ENCODE measurements around the gene FGF3.

The FGF3 gene

DNA sequence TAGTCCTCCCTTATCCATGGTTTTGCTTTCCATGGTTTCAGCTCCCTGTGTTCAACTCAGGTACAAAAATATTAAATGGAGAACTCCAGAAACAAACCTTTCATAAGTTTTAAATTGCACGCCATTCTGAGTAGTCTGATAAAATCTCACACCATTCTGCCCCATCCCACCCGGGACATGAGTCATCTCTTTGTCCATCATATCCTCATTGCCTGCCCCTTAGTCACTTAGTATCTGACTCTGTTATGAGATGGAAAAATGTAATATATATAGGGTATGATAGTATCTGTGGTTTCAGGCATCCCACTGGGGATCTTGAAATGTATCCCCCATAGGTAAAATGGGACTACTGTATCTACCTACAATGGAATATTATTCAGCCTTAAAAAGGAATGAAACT is 35.5 kb upstream of the FGF3 start:
- Histone ChIP-seq H3K9ac (ENCODE audit: low read depth, low read length) (no peak overlapping the region), H3K4me2 (ENCODE audit: insufficient read depth, low read length) (no peak overlapping the region), H3K4me3 (ENCODE audit: low read depth in 1 of 2, low read length in 2 of 2) (no peak overlapping the region), H3K79me2 (ENCODE audit: insufficient read depth, low read length) (no peaks in the 10 kb centered on the region), H4K20me1 (ENCODE audit: insufficient read depth, low read length) (no peaks in the 10 kb centered on the region), H3K4me1 (ENCODE audit: insufficient read depth, low read length) (no peaks in the 10 kb centered on the region), H3K27me3 (ENCODE audit: insufficient read depth, low read length, poor library complexity) (peaks cover 6% of the 10 kb centered on the region), H2AFZ (ENCODE audit: low read depth, low read length) (no peak overlapping the region), H3K9me3 (ENCODE audit: insufficient read depth, low read length, severe bottlenecking) (peaks cover 1% of the 10 kb centered on the region), H3K27ac (ENCODE audit: low read length) (no peak overlapping the region), H3K36me3 (ENCODE audit: insufficient read depth, low read length) (no peaks in the 10 kb centered on the region)
- no peak for TF ChIP-seq EZH2 (IDR thresholded peaks at IDR 0.05; ENCODE audit: borderline replicate concordance, low read depth, low read length, severe bottlenecking)
- TF ChIP-seq, protein P1, sequence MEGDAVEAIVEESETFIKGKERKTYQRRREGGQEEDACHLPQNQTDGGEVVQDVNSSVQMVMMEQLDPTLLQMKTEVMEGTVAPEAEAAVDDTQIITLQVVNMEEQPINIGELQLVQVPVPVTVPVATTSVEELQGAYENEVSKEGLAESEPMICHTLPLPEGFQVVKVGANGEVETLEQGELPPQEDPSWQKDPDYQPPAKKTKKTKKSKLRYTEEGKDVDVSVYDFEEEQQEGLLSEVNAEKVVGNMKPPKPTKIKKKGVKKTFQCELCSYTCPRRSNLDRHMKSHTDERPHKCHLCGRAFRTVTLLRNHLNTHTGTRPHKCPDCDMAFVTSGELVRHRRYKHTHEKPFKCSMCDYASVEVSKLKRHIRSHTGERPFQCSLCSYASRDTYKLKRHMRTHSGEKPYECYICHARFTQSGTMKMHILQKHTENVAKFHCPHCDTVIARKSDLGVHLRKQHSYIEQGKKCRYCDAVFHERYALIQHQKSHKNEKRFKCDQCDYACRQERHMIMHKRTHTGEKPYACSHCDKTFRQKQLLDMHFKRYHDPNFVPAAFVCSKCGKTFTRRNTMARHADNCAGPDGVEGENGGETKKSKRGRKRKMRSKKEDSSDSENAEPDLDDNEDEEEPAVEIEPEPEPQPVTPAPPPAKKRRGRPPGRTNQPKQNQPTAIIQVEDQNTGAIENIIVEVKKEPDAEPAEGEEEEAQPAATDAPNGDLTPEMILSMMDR (IDR thresholded peaks at IDR 0.05; ENCODE audit: borderline replicate concordance, extremely low read depth, low read length, poor library complexity, severe bottlenecking) = no peak
- no peak for DNase-seq
- no peak for ATAC-seq (ENCODE audit: insufficient read depth, low read depth)

DNA sequence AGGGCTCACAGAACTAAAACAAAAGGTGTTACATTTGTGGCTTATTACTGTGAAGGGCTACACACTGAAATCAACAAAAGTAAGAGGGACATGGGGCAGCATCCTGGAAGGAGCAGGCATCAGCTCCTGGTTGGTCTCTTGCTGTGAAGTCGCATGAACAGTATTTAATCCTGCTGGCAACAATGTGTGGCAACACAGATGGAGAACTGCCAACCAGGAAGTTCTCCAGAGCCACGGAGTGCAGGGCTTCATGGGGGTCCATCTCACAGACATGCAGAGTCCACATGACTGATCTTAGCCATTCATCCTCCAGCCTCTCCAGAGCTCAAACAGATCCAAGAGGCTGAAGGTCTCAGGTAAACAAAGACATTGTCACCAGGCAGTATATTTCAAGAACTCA is 32.8 kb upstream of the FGF3 start:
- ATAC-seq (ENCODE audit: insufficient read depth, low read depth) = no peak
- no peak overlapping the region for H2AFZ ChIP-seq (ENCODE audit: low read depth, low read length)

DNA sequence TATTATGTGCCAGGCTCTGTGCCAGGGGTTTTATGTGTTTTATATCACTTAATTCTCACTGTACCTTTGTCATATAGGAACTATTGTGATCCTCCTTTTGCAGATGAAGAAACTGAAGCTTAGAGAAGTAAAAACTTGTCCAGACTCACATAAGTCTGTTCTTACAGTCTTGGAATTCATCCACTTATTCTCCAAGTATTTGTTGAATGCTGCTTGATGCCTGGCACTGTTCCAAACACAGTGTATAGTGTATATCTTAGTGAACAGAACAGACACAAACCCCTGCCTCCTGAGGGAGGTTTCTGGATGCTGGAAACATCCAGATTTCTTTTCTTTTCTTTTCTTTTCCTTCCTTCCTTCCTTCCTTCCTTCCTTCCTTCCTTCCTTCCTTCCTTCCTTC is 29.0 kb upstream of the FGF3 start:
- Histone ChIP-seq H2AFZ (ENCODE audit: low read depth, low read length) (no peak overlapping the region), H3K36me3 (ENCODE audit: insufficient read depth, low read length) (no peaks in the 10 kb centered on the region), H3K27ac (ENCODE audit: low read length) (no peak overlapping the region), H3K9me3 (ENCODE audit: insufficient read depth, low read length, severe bottlenecking) (peaks cover 1% of the 10 kb centered on the region), H3K27me3 (ENCODE audit: insufficient read depth, low read length, poor library complexity) (peaks cover 4% of the 10 kb centered on the region), H3K4me1 (ENCODE audit: insufficient read depth, low read length) (no peaks in the 10 kb centered on the region), H3K79me2 (ENCODE audit: insufficient read depth, low read length) (no peaks in the 10 kb centered on the region), H3K4me2 (ENCODE audit: insufficient read depth, low read length) (no peak overlapping the region), H4K20me1 (ENCODE audit: insufficient read depth, low read length) (no peaks in the 10 kb centered on the region), H3K4me3 (ENCODE audit: low read depth in 1 of 2, low read length in 2 of 2) (no peak overlapping the region), H3K9ac (ENCODE audit: low read depth, low read length) (no peak overlapping the region)
- DNase-seq (no peak), ATAC-seq (ENCODE audit: insufficient read depth, low read depth) (no peak)
- TF ChIP-seq EZH2 (IDR thresholded peaks at IDR 0.05; ENCODE audit: borderline replicate concordance, low read depth, low read length, severe bottlenecking) = no peak
- TF ChIP-seq, protein P1 (IDR thresholded peaks at IDR 0.05; ENCODE audit: borderline replicate concordance, extremely low read depth, low read length, poor library complexity, severe bottlenecking) = no peak

More for the DNA sequence above, 32.8 kb upstream of the FGF3 start:
- Histone ChIP-seq H3K36me3 (ENCODE audit: insufficient read depth, low read length) (no peaks in the 10 kb centered on the region), H3K4me2 (ENCODE audit: insufficient read depth, low read length) (no peak overlapping the region), H3K27me3 (ENCODE audit: insufficient read depth, low read length, poor library complexity) (no peaks in the 10 kb centered on the region), H3K9ac (ENCODE audit: low read depth, low read length) (no peak overlapping the region), H3K9me3 (ENCODE audit: insufficient read depth, low read length, severe bottlenecking) (peaks cover 1% of the 10 kb centered on the region), H3K79me2 (ENCODE audit: insufficient read depth, low read length) (no peaks in the 10 kb centered on the region), H3K4me3 (ENCODE audit: low read depth in 1 of 2, low read length in 2 of 2) (no peak overlapping the region), H4K20me1 (ENCODE audit: insufficient read depth, low read length) (no peaks in the 10 kb centered on the region), H3K4me1 (ENCODE audit: insufficient read depth, low read length) (no peaks in the 10 kb centered on the region), H3K27ac (ENCODE audit: low read length) (no peak overlapping the region)
- DNase-seq = no peak
- TF ChIP-seq, protein P1 (IDR thresholded peaks at IDR 0.05; ENCODE audit: borderline replicate concordance, extremely low read depth, low read length, poor library complexity, severe bottlenecking) = no peak

DNA sequence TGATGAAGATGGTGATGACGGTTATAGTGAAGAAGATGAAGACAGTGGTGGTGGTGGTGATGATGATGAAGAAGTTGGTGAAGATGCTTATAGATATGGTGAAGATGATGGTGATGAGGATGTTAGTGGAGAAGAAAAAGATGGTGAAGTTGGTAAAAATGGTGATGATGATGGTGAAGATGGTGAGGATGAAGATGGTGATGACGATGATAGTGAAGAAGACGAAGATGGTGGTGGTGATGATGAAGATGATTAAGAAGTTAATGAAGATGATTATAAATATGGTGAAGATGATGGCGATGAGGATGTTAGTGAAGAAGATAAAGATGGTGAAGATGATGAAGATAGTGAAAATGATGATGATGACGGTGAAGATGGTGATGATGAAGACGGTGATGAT is 25.2 kb upstream of the FGF3 start:
- Histone ChIP-seq H3K27me3 (ENCODE audit: insufficient read depth, low read length, poor library complexity) (peaks cover 4% of the 10 kb centered on the region), H3K9ac (ENCODE audit: low read depth, low read length) (no peak overlapping the region), H3K27ac (ENCODE audit: low read length) (no peak overlapping the region), H3K4me3 (ENCODE audit: low read depth in 1 of 2, low read length in 2 of 2) (no peak overlapping the region), H3K9me3 (ENCODE audit: insufficient read depth, low read length, severe bottlenecking) (no peaks in the 10 kb centered on the region), H3K4me1 (ENCODE audit: insufficient read depth, low read length) (no peaks in the 10 kb centered on the region), H3K36me3 (ENCODE audit: insufficient read depth, low read length) (no peaks in the 10 kb centered on the region), H2AFZ (ENCODE audit: low read depth, low read length) (no peak overlapping the region), H4K20me1 (ENCODE audit: insufficient read depth, low read length) (no peaks in the 10 kb centered on the region), H3K4me2 (ENCODE audit: insufficient read depth, low read length) (no peak overlapping the region), H3K79me2 (ENCODE audit: insufficient read depth, low read length) (no peaks in the 10 kb centered on the region)
- TF ChIP-seq EZH2 (IDR thresholded peaks at IDR 0.05; ENCODE audit: borderline replicate concordance, low read depth, low read length, severe bottlenecking) = no peak
- TF ChIP-seq, protein P1 (IDR thresholded peaks at IDR 0.05; ENCODE audit: borderline replicate concordance, extremely low read depth, low read length, poor library complexity, severe bottlenecking) = no peak
- DNase-seq = no peak
- no peak for ATAC-seq (ENCODE audit: insufficient read depth, low read depth)
